AG20443 (cell line): ENCODE data around the gene TMEM114.

ENCODE experiments used
- DNase-seq: peaks from one replicate; pipeline ENCODE4 v3.0.0; 2012; ENCODE audit warnings: low spot score, mixed read lengths

TMEM114 gene

DNA sequence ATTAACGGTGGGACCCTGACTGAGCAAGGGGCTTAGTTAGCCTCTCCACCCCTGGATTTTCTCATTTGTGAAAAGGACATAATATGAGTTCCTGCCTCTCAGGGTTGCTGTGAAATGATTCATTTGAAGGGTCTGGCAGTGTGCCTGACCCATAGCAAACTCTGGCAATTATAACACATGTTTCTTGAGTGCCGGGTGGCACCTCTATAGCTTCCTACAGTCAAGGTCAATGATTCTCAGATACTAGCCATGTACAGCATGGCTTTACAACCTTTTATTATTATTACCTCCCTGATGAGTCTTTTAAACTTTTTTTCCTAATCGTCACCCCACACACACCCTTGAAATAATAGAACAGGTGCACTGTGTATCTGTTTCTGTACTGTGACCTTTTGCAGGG, 42.1 kb downstream of the TMEM114 start:
- no peak for DNase-seq

DNA sequence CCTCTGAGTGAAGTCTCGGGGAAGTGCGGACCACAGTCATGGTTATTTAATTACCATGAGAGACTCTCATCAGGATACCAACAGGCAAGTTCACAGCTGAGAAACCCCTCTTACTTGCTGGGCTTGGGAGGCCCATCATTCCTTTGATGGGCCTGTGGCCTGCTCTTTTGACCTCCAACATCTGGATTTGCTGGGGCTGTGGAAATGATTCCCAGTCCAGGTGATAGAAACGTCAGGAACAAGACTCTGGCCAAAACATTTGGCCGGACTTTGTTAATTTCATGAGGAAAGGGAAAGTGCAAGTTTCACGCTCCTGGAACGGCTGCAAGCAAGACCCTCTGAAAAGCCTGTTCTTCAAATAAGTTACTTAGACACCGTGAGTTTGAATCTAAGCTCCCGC, 42.5 kb downstream of the TMEM114 start:
- DNase-seq = no peak

DNA sequence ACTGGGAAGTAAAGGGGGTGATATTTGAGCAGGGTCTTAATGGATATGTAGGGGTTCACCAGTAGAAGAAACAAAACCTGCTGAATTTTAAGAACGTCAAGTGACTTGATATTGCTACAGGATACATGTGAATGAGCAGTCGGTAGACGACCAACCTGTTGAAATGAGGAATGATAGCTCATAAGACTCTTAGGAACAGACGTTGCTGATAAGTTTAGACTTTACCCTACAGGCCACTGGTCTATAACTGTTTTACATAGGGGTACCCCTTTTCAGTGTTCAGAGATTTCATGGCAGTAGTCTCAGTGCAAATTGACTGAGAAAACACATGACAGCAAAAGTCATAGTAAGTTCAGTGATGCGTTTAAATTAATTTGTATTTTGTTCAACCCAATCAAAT, 45.9 kb downstream of the TMEM114 start:
- DNase-seq = no peak

DNA sequence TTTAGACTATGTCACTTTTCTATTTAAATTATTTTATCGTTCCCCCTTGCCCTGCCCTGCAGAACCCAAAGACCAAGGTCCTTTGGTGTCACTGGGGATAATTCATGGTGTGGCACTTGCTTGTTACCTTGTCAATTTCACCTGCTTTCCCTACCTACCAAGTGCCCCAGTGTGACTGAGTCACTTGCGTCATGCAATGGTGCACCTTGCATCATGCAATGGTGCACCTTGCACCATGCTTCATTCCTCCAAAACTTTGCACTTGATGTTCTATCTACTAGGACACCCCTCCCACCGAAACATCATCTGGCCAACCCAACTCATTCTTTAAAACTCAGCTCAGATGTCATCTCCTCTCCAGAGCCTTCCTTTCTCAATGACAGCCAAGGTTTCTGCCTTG, 47.1 kb downstream of the TMEM114 start:
- DNase-seq = no peak

DNA sequence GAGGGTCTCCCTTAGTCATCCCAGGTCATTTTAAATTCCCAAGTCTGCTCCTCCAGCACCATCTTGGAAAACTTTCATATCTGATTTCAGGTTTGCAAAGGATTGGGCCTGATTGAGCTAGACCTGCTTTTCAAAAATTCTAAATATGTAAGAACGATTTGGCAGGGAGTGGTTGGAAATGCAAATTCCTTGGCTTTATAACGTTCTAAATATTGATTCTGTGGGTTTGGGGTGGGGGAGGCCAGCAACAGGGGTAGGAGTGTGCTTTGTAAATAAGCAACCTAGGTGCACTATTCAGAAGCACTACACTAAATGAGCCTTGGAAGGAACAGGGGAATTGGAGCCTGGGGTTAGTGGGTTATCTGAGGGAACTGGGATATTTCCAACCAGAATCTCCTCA, 47.9 kb downstream of the TMEM114 start:
- no peak for DNase-seq

DNA sequence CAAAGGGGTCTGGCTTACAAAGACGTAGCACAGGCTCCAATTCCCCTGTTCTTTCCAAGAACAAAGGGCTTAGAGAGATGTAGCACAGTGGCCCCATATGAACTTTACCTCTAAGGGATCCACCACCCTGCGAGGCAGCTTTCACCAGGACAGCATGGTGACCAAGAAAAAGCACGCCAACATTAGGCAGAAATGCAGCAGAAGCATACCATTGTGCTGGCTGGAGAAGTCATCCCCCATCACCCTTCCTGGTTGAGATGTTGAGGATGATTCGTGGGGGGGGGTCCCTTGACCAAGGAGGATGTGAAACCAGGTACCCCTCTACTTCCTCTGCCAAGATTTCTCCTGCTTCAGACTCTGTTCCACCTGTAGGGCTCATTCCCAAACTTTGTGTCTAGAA, 48.4 kb downstream of the TMEM114 start:
- DNase-seq = no peak

DNA sequence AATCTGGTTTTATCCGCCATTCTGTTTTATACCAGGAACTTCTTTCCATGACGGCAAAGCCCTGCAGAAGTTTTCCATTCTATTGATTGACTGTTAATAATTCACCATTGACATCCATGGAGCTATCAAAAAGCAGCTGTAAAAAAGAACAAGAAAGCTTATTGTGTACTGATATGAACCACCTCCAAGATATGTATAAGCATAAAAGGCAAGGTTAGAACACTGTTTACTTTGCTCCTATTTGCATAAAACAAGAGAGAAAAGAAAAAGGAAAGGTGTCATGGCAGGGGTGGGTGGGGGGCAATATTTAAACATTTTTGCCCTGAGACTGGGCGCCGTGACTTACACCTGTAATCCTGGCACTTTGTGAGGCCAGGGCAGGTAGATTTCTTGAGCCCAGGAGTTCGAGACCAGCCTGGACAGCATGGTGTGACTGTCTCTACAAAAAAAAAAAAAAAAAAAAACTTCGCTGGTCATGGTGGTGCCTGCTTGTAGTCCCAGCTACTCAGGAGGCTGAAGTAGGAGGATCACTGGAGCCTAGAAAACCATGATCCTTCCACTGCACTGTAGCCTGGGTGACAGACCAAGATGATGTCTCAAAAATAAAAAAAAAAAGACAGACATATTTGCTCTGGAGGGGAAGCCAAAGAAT, 52.5 kb downstream of the TMEM114 start:
- DNase-seq = no peak

DNA sequence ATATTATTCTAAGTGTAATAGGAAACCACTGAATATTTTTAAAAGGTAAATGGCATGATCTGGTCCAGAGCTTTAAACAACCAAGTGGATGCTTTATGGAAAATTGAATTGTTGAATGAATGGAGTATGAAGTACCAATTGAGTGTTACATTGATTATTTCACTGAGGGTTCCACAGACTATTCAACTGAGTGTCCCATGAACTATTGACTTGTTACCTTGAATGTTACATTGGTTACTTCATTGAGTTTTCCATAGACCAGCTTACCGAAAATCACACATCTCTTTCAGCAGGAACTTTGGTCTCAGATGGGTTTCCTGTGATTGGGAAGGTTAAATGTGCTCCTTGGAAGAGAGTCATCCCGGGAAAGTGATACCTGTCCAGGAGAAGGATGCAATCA, 56.8 kb downstream of the TMEM114 start:
- DNase-seq = no peak

DNA sequence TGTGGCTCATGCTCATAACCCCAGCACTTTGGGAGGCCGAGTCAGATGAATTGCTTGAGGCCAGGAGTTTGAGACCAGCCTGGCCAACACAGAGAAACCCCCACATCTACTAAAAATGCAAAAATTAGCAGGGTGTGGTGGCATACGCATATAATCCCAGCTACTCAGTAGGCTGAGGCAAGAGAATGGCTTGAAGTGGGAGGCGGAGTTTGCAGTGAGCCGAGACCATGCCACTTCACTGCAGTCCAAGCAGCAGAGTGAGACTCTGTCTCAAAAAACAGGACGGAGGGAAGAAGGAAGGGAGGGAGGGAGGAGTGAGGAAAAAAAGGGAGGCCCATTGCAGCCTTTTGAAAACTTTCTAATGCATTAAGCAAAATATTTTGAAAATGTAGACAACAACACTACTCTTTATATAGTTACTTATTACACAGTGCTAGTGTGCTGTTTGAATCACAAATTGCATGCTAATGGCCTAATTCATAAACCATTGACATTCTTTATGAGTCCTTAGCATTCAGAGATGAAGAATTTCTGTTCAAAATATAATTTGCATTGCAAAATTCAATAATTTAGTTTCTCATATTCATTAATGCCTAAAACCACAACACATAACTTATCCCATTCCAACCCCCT, 59.4 kb downstream of the TMEM114 start:
- no peak for DNase-seq

DNA sequence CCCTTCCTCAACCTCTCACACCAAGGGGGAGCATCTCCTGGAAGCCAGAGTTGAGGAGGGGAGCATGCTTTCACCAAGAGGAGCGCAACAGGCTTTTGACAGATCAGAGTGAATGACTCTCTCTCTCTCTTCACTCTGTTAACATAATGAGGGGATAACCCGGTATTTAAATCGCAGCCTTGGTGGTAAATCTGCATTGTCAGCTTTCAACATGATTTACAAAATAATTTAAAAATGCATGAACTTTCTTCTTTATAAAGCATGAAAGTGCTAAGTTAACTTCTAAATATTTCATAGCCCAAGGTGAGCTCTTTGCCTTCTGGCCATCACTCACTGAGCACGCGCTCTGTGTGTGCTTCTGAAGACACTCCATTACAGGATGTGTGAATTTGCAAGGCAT, 61.8 kb downstream of the TMEM114 start:
- no peak for DNase-seq

DNA sequence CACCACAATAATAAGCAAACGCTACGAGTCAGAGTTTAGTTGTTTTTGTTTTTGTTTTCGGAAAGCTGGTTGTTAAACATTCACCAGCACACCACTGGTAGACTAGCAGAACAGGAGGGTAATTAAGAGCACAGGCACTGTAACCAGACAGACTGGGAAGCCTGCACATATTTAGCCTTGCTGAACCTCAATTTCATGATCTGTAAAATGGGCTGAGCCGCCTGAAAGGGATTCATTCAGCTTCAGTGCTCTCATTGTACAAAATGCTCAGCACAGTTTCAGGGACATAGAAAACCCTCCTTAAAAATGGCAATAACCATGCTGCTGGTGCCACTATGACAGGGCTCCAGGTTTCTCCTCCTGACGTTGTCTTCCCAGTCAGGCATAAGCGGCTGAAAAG, 66.4 kb downstream of the TMEM114 start:
- no peak for DNase-seq

DNA sequence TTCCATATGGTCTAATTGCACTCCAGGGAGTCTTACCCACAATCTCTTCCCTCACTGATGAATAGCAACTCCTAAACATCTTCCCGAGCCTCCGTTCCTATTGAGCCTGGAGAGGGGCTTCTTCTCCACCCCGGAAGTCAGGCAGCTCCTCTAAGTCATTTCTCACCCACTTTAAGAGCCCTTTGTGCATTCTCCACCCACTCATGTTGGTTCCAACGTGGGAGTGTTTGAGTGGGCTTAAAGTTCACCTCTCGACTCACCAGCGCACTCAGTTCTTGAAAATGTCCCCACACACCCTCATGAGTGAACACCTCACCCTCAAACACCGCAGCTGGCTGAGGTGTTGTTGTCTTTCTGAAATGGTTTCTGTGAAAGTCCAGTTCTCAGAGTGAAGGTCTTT, 67.6 kb downstream of the TMEM114 start:
- no peak for DNase-seq

DNA sequence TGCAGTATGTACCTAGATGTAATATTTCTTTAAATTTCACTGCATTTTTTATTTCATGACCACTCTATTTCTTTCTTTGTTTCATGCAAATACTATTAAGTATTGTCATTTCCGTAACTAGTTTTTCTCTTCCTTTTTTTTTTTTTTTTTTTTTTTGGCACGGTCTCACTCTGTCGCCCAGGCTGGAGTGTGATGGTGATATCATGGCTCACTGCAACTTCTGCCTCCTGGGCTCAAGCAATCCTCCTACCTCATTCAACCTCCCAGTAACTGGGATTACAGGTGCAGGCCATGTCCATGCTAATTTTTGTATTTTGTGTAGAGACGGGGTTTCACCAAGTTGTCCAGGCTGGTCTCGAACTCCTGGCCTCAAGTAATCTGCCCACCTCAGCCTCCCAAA, 70.7 kb downstream of the TMEM114 start:
- no peak for DNase-seq
